HG02981 (cell line): ENCODE data around the gene TNS3.
"Not testable (repeated sequence)": the region's sequence is repeated elsewhere in the genome, so short reads cannot be mapped to it uniquely, and the experiment has no call there.

Source experiments
- ATAC-seq: cut with Tn5 transposase; IDR thresholded peaks from one replicate; pipeline ENCODE4 v1.9.1; 2021; ENCODE audit warnings: mild to moderate bottlenecking, moderate library complexity; ENCODE audit not compliant: unreplicated experiment

Gene TNS3

DNA sequence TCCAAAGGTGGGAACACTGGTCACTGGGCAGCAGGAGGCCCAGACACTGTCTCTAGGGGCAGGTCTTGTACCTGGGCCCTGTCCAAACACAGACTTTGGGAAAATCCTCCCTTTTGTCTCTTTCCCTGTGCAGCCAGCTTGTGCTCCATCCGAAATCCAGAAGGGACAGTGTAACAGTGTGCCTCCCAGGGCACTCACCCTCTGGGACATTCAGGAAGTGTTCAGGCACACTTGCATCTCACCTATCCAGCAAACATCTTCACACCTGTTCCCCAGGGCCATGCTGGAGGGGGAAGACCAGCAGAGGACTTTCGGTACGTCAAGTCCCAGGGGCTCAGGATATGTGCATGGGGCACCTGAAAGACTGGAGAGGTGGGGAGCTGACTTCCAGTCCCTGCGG, 38.9 kb downstream of the TNS3 start:
- ATAC-seq, result no peak

DNA sequence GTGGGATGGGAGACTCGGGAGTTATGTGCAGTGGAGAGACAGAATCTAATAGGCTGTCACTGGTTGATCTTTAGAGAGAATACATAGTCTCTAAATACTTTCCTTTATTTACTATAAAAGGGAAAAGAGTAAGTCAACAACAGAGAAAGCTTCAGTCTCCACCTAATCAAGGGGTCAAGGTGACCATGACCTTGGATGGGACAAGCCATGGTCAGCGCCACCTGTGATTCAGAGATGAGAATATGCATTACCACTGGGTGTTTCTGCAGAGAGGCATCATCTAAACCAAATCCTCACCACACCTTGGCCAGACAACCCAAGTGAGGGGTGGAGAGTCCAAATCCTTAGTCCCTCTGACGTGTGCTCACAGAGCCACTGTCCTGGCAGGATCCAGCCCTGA, 39.9 kb downstream of the TNS3 start:
- no peak for ATAC-seq

DNA sequence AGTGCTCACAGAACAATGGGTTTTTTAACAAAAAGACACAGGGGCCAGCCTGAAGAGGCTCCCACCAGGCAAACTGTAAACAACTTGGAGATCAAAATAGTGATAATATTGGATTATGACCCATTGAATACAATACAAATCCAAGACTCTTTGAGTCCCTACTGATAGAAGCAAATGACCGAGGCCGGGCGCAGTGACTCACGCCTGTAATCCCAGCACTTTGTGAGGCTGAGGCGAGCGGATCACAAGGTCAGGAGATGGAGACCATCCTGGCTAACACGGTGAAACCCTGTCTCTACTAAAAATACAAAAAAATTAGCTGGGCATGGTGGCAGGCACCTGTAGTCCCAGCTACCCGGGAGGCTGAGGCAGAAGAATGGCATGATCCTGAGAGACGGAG, 40.4 kb downstream of the TNS3 start:
- not testable (repeated sequence) for ATAC-seq

DNA sequence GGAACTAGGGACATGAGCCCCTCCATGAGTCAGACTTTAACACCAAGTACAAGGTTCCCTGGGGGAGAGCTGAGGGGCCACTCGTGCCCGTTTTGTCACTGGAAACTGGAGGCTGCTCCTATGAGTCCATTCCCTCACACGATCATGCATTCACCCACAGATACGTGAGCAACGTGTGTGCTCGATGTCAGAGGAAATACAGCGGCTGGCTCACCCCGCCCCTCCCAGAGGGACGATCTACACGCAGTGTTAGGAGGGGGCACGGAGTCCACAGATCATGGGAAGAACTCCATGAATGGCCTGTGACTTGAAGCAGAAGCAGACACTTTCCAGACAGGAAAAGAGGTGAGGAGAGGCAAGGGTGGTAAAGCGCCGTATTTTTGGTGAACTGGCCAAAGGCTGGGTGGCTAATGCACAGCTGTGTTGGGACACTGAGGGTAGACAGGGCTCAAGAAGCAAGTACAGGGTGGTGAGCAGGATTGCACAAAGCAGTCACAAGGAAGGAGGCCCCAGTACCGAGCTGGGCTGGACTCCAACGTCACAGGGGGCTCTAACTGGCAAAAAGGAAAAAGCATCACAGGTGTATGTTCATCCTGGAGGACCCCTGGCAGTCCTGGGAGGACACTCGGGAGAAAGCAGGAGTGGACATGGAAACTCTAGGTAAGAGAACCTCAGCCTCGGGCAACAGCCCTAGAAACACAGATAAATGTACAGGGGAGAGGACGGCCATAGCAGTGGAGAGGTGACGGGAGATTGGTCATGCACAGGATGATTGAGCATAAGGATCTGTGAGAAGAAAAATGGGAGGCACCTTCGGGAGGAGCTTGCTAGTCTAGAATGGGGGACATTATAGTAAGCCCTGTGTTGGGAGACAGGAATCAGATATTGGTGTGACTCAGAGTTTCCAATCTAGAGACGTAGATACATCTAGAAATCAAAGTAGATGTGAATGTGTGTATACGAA, 41.2 kb downstream of the TNS3 start:
- no peak for ATAC-seq

DNA sequence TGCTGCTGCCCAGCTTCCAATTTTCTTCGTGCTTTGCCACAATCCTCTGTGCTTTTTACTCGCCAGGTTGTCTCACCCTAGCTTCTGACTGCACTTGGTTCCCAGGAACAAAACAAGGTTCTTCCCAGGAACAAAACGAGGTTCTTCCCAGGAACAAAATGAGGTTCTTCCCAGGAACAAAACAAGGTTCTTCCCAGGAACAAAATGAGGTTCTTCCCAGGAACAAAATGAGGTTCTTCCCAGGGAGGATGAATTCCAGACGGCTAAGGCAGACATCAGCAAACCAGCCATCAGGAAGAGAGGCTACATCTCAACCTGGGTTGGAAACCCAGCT, 41.9 kb downstream of the TNS3 start:
- no peak for ATAC-seq

DNA sequence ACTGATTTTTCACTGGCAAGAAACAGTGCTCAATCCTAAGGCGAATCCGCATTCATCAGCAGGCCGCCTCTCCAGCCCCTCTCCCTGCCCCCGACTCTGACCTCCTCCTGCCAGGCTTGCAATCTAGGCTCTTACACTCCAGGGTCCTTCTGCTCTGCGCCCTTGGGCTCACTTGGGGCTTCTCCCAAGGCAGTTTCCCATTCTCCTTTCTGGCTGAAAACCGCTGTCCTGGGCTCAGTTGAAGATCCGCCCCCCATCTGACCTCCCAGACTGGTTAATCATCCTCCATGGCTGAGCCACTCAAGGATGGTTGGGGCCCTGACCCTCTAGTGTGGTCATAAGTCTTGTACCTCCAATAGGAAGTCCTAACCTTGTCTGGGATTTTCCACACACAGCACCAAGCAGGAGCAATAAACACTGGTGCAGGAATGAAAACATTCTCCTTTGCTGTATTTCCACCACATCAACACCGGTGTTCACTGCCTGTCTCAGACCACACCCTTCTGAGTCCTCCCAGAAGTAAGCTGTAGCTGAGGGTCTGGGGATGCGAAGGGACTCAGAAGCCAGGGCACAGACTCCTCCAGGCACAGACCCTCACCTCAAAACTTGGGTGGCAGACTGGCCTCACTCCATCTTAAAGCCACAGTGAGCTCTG, 42.4 kb downstream of the TNS3 start:
- no peak for ATAC-seq

DNA sequence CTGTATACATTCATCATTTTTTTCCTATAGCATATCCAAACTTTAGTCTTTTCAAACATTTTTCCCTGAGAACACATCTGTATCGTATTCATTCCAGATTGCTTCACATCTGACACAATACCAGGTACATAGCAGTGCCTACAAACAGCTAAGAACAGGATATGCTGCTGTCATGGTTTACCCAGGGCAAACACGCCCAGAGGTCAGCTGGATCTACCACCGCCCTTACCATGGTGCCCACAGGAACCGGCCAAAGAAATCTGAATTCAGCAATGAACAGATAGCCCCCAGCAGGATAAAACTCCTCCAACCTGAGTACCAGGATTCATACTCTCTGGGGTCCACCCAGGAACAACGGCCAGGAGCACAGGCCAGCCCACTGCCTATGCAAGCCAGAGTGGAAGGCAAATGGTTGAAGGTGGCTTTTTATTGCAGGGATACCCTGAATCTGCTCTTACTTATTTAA, 43.0 kb downstream of the TNS3 start:
- ATAC-seq, result no peak

DNA sequence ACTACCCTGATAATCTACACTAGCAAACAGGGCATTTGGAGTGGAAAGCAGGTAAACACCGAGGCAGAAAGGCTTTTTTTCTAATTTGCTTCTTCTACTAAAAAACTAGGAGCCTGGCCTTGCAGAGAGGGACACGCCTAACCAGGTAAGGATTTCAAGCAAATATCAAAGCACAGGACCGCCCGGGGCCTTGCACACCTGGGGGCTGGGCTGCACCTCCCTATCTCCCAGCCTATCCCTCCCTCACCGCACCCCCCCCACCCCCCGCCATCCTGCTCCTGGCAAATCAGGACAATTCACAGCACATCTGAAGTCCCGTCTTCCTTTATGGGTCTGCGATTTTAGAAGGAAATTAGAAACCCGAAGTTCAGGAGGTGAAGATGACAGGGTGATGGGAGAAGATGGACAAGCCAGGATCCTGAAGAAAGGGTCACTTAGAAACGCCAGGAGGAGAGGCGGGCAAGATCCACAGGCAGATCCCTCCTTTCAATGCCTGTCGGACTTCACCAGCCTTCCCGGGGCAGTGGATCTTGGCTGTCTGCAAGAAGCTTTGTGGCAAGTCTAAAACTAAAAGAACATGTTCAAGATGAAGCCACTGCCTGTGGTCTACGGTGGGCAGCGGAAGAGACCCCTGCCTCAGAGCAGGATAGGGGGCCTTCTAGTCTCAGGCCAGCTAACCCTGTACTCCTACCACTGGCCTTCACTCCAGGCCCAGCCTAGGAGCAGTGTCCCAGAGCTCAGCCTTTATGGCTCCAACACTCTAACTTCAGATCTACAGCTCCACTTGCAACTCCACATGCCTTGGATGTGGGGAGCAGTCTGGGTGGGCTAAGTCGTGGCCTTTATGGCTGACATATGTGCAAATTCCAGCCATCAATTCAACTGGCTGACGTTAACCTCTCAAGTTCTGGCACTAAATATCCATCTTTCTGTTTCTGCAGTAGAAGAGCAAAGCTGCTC, 43.9 kb downstream of the TNS3 start:
- ATAC-seq, result no peak

DNA sequence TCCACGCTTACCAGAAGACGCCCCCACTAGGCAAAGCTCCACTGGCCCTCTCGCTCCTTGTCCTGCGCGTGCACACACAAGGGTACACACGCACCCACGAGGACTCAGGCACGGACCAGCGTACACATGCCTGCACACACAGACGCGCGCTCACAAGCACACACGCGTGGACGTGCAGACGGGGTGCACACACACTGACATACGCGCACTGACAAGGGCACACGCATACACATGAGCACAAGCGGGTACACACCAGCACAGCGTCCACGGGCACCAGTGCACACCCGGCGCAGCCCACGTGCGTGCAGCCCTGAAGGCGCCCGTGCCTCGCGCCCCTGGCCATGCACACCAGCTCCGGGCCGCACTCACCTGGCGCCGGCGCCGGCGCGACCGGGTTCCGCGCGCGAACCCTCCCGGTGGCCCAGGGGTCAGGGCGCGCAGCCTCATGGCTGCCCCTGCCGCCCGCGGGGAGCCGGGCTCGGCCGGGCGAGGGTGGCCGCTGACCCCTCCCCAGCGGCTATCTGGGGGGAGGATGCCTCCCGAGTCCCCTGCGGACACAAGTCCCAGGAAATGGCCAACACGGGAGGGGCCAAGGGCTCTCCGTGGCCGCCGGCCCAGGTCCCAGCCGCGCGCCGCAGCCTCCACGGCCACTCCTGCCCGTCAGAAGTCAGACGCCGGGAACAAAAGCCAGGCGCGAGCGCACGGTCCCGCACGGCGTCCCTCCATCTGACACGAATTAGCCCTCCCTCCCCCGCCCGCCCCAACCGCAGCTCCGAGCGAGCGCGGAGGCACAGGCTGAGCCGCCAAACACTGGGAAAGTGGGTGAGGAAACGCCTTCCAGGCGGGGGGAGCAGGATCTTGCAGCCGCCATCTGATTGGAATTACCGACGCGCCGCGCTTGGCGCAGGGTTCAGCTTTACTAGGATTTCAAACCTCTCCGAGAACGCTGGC, 45.0 kb downstream of the TNS3 start:
- no peak for ATAC-seq

DNA sequence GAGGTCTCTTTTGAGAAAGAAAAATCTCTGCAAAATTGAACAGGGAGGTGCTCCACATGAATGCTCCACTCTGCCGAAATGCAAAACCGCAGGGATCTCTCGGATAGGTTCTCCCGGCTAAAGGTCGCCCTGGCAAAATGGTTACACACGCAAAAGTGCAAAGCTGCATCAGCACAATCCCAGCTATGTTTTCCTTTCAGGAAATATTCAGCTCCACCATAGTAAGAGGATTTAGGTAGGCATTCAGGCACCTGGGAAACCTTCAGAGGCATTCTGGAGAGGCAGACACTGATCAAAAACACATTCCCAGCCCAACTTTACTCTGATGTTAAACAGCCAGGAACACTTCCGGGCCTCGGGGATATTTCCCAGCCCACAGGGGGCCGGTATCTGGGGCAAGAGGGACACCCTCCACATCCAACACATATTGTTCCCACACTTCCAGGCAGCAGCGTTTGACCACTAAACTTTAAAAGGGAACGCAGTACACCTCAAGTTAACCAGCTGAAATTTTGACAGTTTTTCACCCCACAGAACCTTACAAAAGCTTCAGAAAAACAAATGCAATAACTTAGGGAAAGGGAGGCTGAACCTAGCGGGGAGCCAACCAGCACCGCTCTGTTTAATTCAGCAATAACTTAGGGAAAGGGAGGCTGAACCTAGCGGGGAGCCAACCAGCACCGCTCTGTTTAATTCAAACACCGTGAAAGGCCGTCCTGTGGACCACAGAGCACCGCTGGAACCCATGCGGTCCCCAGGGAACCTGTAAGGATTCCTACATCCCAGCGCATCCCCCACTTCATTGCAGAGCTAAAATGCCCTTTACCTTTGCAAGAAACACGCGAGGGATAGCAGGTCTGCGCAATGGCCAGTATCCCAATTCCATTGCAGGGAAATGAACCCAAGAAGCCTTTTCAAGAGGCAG, 45.9 kb downstream of the TNS3 start:
- no peak for ATAC-seq

DNA sequence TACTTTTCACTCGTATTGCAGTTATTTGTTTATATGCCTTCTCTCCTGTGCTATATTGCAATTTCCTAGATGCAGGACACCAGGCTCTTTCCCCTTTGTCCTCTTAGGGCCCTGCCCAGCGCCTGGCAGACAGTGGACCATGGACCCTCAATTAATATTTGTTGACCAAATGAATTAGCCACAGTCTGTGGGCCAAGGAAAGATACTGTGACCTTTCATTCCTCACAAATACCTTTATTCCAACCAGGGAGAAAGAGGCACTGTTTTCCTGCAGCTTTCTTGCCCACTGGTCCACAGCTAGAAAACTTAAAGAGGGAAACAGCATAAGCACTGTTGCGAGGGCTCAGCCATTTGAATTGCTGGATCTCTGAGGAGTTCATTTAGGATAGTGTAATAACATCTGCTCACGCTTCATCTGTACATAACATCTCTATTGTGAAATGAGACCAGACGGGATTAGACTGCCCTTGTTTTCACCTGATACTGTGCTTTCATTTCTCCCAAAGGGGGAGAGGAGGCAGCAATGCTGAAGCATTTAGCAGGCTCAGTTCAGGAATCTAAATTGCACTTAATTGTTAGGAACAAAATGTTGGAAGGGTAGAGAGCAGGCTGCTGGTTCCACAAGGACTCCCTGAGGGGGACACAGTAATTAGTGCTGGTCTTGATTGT, 46.7 kb downstream of the TNS3 start:
- ATAC-seq, result no peak

DNA sequence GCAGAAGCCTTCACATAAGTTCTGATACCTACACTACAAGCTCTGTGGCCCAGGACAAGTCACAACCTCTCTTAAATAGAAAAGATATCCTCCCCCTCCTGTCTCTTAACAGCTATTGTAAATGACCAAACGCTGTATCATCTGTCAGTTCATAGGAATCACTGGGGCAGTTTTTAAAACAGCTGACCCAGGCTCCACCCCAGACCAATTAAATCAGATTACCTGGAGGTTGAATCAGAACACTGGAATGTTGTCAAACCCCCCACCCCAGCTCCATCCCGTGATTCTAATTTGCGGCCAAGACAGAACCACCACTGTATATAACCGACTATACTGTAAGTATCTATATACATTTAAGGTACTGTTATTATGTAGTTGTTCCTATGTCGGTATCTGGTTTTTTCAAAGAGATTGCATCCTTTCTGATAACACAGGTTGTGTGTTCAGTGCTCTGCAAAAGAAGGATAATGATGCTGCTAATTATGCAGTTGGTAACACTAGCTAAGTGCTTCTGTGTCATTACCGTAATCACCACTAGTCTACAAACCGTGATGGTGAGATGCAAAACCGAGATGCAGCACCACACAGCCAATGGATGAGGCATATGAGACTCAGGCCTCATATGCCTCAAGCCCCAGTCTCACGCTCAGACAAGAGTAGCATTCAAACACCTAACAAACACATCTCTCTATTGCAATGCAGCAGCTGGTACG, 47.4 kb downstream of the TNS3 start:
- no peak for ATAC-seq

DNA sequence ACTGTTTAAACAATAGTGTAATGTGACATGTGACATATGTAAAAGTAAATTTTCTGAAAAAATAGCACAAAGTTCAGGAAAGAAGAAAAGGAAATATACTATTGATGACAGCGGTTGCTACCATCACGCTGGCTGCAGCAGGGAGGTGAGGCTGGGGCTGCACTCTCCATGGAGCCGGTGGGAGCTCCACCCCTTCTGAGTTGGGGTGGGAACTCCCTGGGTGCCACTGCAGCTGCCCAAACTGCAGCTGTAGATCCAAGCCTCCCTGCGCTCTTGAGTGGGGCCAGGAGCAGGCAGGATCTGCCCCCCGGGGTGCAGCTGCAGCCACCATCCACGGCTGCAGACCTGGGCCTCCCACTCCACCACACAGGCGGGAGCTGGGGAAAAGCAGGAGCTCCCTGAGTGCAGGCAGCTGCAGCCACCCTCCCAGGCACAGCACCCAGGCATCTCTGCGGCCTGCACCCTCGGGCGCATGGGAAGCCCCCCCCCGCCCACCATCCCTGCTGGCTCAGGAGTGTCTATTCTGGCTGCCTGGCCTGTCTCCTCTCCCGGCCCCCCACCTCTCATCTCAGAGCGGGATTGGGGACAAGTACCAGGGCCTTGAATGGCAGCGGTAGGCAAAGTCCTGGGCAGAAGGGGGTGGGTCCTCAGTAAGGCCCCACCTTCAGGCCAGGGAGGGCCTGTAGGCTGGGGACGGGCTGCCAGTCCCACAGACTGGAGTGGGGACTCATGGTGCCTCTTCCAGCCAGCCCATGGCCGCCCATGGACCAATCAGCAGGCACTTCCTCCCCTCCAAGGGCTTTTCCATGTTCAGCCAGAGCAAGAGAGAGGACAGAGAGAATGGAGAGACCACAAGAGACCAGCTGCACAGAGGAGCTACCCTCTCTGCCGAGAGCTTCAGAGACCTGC, 50.1 kb downstream of the TNS3 start:
- no peak for ATAC-seq

DNA sequence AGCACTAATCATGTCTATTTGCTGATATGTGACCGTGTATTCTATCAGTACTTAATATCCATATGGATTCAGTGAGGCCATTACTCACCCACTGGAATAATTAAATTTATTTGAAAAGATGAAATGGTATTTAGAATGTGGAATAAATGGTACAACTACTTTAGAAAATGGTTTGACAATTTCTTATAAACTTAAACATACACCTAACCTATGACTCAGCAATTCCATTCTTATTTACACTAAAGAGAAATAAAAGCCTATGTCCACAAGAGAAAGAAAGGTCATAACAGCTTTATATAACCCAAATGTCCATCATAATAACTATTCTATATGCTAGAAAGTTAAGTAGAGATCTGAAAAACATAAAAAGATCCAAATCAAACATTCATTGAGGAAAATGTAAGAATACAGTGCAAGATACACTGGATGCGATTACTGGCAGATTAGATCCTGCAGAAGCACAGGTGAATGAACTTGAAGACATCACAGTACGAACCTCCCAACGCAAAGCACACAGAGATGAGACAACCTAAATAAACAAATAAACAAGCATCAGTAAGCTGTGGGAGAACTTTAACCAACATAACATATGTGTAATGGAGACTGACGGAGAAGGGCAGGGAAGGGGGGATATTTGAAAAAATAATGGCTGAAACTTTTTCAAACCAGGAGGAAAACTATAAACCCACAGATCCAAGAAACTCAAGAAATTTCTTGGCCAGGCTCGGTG, 51.9 kb downstream of the TNS3 start:
- ATAC-seq, result no peak

DNA sequence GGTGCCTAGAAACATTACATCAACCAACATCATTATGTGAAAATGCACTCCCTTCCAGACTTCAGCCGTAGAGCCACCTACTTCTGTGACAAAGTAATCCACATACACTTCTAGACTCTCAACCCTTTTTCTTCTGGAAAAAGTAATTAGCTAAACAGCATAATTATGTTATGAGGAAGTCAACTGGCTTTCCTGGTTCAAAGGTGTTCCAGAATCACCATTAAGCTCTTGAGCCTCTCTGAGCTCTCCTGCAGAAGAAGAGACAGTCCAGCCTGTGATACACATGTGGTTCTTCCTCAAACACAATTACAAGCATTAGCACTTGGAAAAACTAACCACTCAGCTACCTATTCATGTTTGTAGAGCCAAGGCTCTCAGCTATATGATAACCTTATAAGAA, 52.5 kb downstream of the TNS3 start:
- ATAC-seq, result no peak

DNA sequence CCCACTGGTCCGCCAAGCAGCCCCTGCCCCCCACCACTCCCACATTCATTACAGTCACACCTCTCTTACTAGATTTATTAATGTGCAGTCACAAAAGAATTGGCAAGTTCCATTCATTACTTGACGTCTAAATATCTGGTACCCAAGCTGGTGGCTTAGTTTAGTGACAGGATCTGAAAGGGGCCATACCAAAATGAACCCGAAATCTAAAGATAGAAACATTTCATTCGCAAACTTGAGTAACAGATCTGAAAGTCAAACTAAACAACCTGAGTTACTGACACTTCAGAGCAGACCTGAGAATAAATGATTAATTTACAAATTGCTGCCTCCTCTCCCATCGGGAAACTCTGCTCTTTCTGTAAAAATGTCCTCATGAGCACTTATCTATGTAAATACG, 53.4 kb downstream of the TNS3 start:
- no peak for ATAC-seq
